ENCODE measurements around the gene UHRF2. TPM values are rescaled to one million over a fixed set of nuclear protein-coding genes. Genes with fewer than 3 reads are reported as not detected.

Gene UHRF2
- total RNA-seq, 1 experiment from 2014 or later, result 37.8 TPM

Other genes with a start within 250 kb of the UHRF2 start
- 3.7 and 3.9 TPM in 2 replicates for gene IL33, start 197.4 kb upstream of the UHRF2 start, total RNA-seq (2014; rRNA removed; shearing (Covaris generic))
- not detected in 2 replicates for gene TPD52L3, start 84.8 kb upstream of the UHRF2 start, total RNA-seq (2014; rRNA removed; shearing (Covaris generic))
- gene GLDC, start 232.5 kb downstream of the UHRF2 start, total RNA-seq (2014; rRNA removed; shearing (Covaris generic)), result 0.39 and 1.1 TPM in 2 replicates